KMS-11 (cell line): ENCODE measurements around the gene DIP2C.

Source experiments
- H2AFZ ChIP-seq: fragments of 200-600 bp; sonication (generic); 2 replicates; pipeline ENCODE4 v1.6.1; 2016; ENCODE audit warnings: antibody characterized with exemption, mixed run types, low read depth
- H3K27ac ChIP-seq: fragments of 200-600 bp; sonication (generic); 2 replicates; pipeline ENCODE4 v1.6.1; 2016; ENCODE audit warnings: mild to moderate bottlenecking, mixed run types
- H3K27me3 ChIP-seq: fragments of 200-600 bp; sonication (generic); 2 replicates; pipeline ENCODE4 v1.6.1; 2017; ENCODE audit warnings: mild to moderate bottlenecking, low read depth, mixed run types, moderate library complexity; ENCODE audit not compliant: insufficient read depth
- H3K36me3 ChIP-seq: fragments of 200-600 bp; sonication (generic); 2 replicates; pipeline ENCODE4 v1.6.1; 2017; ENCODE audit warnings: mild to moderate bottlenecking, mixed run types; ENCODE audit not compliant: insufficient read depth
- H3K4me1 ChIP-seq: fragments of 200-600 bp; sonication (generic); 2 replicates; pipeline ENCODE4 v1.6.1; 2016; ENCODE audit warnings: mild to moderate bottlenecking, low read depth, mixed run types; ENCODE audit not compliant: poor library complexity, severe bottlenecking
- H3K4me2 ChIP-seq: fragments of 200-600 bp; sonication (generic); 2 replicates; pipeline ENCODE4 v1.7.0; 2016; ENCODE audit warnings: mild to moderate bottlenecking, mixed run types
- H3K4me3 ChIP-seq: fragments of 200-600 bp; sonication (generic); IDR thresholded peaks from 2 replicates; pipeline ENCODE4 v1.6.1; 2017; ENCODE audit warnings: low read depth, low read length, mixed read lengths; ENCODE audit not compliant: insufficient read depth
- H3K79me2 ChIP-seq: fragments of 200-600 bp; sonication (generic); 2 replicates; pipeline ENCODE4 v1.6.1; 2016; ENCODE audit warnings: low read depth, mixed run types; ENCODE audit not compliant: insufficient read depth
- H3K9ac ChIP-seq: fragments of 200-600 bp; sonication (generic); 2 replicates; pipeline ENCODE4 v1.6.1; 2016; ENCODE audit warnings: mild to moderate bottlenecking, mixed run types
- H4K20me1 ChIP-seq: fragments of 200-600 bp; sonication (generic); 2 replicates; pipeline ENCODE4 v1.6.1; 2016; ENCODE audit warnings: mild to moderate bottlenecking, mixed run types; ENCODE audit not compliant: insufficient read depth
- CTCF ChIP-seq: fragments of 200-600 bp; sonication (generic); conservative IDR thresholded peaks from 2 replicates; pipeline ENCODE4 v1.6.1; 2017; ENCODE audit warnings: low read depth, mild to moderate bottlenecking, antibody characterized with exemption, low read length, moderate library complexity, mixed read lengths

The DIP2C gene

GRCh38 chr10:548238-548901, 141.1 kb downstream of the DIP2C start:
- H3K27me3 ChIP-seq: no peaks in the 10 kb centered on the region

GRCh38 chr10:547591-548081, 141.8 kb downstream of the DIP2C start:
- TF ChIP-seq CTCF: no peak
- Histone ChIP-seq H3K79me2 (peaks cover 10% of the 10 kb centered on the region; the same call in 1 of the 2 replicates), H3K4me2 (no peak overlapping the region), H3K4me1 (peaks cover 6% of the 10 kb centered on the region), H3K4me3 (no peak overlapping the region), H3K36me3 (no peaks in the 10 kb centered on the region), H3K27me3 (no peaks in the 10 kb centered on the region), H2AFZ (no peak overlapping the region), H3K27ac (no peak overlapping the region), H4K20me1 (no peaks in the 10 kb centered on the region; the same call in 1 of the 2 replicates), H3K9ac (no peak overlapping the region)

More at GRCh38 chr10:548238-548901, 141.1 kb downstream of the DIP2C start:
- H4K20me1 ChIP-seq: no peaks in the 10 kb centered on the region; the same call in none of the 2 replicates
- H2AFZ ChIP-seq: no peak overlapping the region
- no peaks in the 10 kb centered on the region for H3K36me3 ChIP-seq
- H3K4me1 ChIP-seq: peaks cover 6% of the 10 kb centered on the region
- no peak overlapping the region for H3K4me2 ChIP-seq
- H3K79me2 ChIP-seq: peaks cover 10% of the 10 kb centered on the region; the same call in 1 of the 2 replicates
- H3K9ac ChIP-seq: no peak overlapping the region
- H3K4me3 ChIP-seq: no peak overlapping the region
- TF ChIP-seq CTCF: no peak
- no peak overlapping the region for H3K27ac ChIP-seq

GRCh38 chr10:546971-547590, 142.4 kb downstream of the DIP2C start:
- H3K4me2 ChIP-seq: no peak overlapping the region
- H4K20me1 ChIP-seq: no peaks in the 10 kb centered on the region; the same call in 1 of the 2 replicates
- H2AFZ ChIP-seq: no peak overlapping the region
- peaks cover 6% of the 10 kb centered on the region for H3K4me1 ChIP-seq
- no peak for TF ChIP-seq CTCF
- H3K27ac ChIP-seq: no peak overlapping the region
- H3K27me3 ChIP-seq: no peaks in the 10 kb centered on the region
- H3K4me3 ChIP-seq: no peak overlapping the region
- no peaks in the 10 kb centered on the region for H3K36me3 ChIP-seq
- peaks cover 10% of the 10 kb centered on the region; the same call in 1 of the 2 replicates for H3K79me2 ChIP-seq
- no peak overlapping the region for H3K9ac ChIP-seq

- Histone ChIP-seq H3K27me3 (no peaks in the 10 kb centered on the region), H3K36me3 (no peaks in the 10 kb centered on the region), H3K27ac (no peak overlapping the region), H3K4me3 (no peak overlapping the region), H3K9ac (no peak overlapping the region), H3K4me2 (no peak overlapping the region), H2AFZ (no peak overlapping the region), H4K20me1 (no peaks in the 10 kb centered on the region; the same call in 1 of the 2 replicates), H3K4me1 (peaks cover 6% of the 10 kb centered on the region), H3K79me2 (peaks cover 10% of the 10 kb centered on the region; the same call in 1 of the 2 replicates)
- TF ChIP-seq CTCF: no peak
Measured at GRCh38 chr10:546451-546850, 143.0 kb downstream of the DIP2C start.
